ENCODE data around the gene TNXB. TPM values are rescaled to one million over a fixed set of nuclear protein-coding genes. Genes with fewer than 3 reads are reported as not detected.

TNXB gene
- total and polyA plus RNA-seq, 8 donors: 10.0 to 78.4 (median 17.2) TPM

DNA sequence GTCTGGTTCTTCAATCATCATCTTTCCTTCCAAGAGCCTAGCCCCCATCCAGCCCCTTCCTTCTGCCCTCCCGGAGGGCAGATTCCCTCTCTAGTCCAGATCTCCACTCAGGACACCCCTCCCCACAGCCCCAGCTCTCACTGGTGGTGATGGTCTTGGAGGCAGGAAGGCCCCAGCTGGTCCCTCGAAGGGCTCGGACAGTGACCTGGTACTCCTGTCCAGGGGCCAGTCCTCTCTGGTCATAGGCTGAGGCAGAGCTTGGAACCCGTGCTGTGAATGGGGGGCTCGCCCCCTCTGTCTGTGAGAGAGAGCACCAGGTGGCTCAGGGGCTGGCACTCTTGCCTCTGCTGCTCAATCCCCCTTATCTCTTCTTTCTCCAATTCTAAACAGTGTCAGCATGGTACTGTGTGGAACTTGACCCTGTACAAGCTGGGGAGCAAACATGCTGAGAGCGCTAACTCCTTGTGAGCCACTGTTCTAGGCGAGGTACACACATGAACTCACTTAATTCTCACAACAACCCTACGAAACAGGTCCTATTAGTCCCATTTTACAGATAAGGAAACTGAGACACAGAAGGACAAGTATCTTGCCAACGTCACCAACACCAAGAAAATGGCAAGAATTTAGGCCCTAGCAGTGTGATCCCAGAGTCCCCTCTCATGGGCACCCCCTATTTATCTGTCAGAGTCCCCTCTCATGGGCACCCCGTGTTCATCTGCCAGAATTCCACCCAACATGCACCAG is 19.9 kb downstream of the TNXB start:
- ATAC-seq: no peak
- intact Hi-C loops (cut with DNase I): no loop called here
- Histone ChIP-seq H3K9me3 (no peaks in the 10 kb centered on the region), H3K4me3 (no peak overlapping the region), H3K36me3 (no peaks in the 10 kb centered on the region), H3K4me1 (peaks cover 12 to 39% of the 10 kb centered on the region in 2 donors), H3K27me3 (peaks cover 0 to 44% of the 10 kb centered on the region in 2 donors), H3K27ac (no peak overlapping the region)
- no peak for DNase-seq
- TF ChIP-seq, protein P1, sequence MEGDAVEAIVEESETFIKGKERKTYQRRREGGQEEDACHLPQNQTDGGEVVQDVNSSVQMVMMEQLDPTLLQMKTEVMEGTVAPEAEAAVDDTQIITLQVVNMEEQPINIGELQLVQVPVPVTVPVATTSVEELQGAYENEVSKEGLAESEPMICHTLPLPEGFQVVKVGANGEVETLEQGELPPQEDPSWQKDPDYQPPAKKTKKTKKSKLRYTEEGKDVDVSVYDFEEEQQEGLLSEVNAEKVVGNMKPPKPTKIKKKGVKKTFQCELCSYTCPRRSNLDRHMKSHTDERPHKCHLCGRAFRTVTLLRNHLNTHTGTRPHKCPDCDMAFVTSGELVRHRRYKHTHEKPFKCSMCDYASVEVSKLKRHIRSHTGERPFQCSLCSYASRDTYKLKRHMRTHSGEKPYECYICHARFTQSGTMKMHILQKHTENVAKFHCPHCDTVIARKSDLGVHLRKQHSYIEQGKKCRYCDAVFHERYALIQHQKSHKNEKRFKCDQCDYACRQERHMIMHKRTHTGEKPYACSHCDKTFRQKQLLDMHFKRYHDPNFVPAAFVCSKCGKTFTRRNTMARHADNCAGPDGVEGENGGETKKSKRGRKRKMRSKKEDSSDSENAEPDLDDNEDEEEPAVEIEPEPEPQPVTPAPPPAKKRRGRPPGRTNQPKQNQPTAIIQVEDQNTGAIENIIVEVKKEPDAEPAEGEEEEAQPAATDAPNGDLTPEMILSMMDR (IDR thresholded peaks at IDR 0.05): no peak

DNA sequence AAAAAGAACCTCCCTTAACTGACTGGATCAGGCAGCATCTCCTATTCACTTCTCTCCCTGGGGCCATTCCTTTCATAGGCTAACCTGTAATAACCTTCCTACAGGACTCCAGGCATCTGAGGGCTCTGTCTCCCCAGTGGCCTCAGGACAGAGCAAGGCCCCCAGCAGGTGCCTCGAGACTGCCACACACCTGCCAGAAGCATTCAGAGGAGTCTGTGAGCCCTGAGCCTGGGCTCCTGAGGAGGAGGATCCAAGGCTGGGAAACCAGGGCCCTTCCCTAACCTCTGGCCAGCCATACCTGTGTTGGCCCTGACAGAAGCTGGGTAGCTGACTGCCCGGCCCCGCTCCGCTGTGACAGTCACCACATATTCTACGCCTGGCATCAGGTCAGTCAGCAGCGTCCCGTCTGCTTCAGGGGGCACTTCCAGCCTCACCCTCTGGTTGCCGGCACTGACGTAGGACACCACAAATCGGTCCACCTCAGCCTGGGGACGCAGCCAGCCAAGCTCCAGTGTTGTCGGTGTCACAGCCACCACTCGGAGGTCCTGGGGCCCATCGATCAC is 20.6 kb downstream of the TNXB start:
- DNase-seq: no peak
- intact Hi-C loops (cut with DNase I): no loop called here
- TF ChIP-seq, protein P1 (IDR thresholded peaks at IDR 0.05): no peak
- Histone ChIP-seq H3K27ac (no peak overlapping the region), H3K36me3 (no peaks in the 10 kb centered on the region), H3K9me3 (no peaks in the 10 kb centered on the region), H3K27me3 (peaks cover 0 to 45% of the 10 kb centered on the region in 2 donors), H3K4me3 (no peak overlapping the region), H3K4me1 (peaks cover 12 to 37% of the 10 kb centered on the region in 2 donors)
- no peak for ATAC-seq

DNA sequence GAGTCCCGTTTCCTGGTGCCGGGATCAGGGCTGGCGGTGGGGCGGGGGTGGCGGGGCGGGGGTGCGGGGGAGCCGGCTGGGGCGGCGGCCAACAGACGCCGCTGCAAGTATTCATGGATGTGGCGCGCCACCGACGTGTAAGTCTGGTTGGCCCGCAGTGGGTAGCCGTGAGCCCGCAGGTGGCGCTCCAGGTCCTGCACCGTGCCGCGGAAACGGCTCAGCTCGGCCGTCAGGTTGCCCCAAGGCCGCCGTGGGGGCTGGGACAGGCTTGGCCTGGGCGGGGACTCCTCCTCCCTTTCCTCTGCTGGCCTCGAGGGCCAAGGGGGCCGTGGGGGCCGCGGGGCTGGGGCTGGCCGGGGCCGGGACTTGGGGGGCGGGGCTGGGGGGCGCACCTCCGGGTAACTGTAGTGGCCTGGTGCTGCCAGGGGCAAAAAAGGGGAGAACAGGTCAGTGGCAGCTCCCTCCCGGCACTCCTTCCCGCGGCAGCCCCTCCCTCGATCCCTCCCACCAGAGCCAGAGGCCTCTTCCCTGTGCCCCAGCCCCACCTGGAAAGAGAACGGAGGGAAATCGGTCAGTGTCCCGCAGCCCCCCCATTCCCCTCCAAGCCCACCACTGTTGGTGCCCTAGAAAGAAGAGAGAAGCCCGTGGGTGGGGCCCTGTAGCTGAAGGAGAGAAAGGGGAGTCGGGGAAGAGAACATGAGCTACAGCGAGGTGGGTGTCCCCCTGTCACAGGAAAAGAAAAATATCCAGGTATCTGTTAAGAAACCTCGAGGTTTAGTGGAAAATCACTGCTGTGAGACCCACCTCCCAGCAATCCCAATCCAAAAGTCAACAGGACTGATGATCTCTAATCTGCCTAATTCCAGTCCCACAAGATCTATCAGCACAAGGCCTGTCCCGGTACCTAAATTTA is 21.3 kb downstream of the TNXB start:
- intact Hi-C loops (cut with DNase I): no loop called here
- peak overlapping the region in 1 of 2 donors; percentile 57 for H3K27ac ChIP-seq
- no peaks in the 10 kb centered on the region for H3K36me3 ChIP-seq
- peaks cover 0 to 47% of the 10 kb centered on the region in 2 donors for H3K27me3 ChIP-seq
- peak; percentile 62 to 92 (median 84) for DNase-seq
- no peaks in the 10 kb centered on the region for H3K9me3 ChIP-seq
- H3K4me3 ChIP-seq: no peak overlapping the region
- TF ChIP-seq, protein P1 (IDR thresholded peaks at IDR 0.05): peak; percentile 41
- peaks cover 12 to 29% of the 10 kb centered on the region in 2 donors for H3K4me1 ChIP-seq
- ATAC-seq: peak; percentile 88

DNA sequence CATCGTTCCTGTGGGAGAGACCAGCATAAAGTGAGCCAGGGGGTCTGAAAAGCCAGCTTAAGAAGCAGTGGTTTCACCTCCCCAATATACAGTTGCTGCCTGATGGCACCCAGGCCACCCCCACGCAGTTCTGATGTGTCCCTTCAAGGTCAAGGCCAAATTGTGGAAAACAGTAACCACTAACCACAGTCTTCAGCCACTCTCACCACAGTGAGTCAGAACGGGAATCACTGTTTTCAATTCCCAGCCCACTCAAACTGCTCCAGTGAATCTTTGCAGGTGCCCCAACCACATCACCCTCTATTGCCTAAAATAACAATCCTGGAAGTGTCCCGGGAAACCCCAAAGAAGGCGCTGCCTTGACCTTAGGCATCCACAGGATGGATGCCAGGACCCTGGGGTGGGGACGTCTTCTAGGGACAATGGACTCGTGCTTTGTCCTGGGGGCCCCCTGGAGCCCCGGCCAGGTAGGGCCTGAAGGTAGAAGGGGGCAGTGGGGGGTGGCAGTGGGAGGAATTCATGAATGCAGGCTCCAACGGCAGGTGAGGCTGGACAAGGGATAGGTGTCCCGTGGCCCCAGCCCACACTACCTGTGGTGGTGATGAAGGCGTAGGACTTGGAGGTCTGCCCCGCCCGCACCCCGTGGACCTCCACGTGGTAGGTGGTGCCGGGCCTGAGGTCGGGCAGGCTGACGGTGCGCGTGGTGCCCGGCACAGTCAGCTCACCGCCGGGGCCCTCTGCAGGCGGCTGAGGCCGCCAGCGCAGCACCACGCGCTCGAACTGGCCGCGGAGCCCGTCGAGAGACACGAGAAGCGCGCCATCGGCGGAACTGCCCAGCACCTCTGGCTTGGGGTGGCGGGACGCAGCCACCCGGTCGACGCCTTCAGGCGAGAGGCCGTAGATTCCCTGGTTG is 22.2 kb downstream of the TNXB start:
- H3K27me3 ChIP-seq: peaks cover 0 to 50% of the 10 kb centered on the region in 2 donors
- ATAC-seq (peak; percentile 36), DNase-seq (no peak)
- peaks cover 8 to 20% of the 10 kb centered on the region in 2 donors for H3K4me1 ChIP-seq
- no peaks in the 10 kb centered on the region for H3K9me3 ChIP-seq
- H3K27ac ChIP-seq: peak overlapping the region in 1 of 2 donors; percentile 57
- H3K36me3 ChIP-seq: no peaks in the 10 kb centered on the region
- intact Hi-C loops (cut with DNase I): no loop called here
- H3K4me3 ChIP-seq: no peak overlapping the region
- TF ChIP-seq, protein P1 (IDR thresholded peaks at IDR 0.05): no peak

Measured in left lung (tissue), 10 donors.